Amniotic stem cell (primary cell): ENCODE results near the gene NPAS2.

Experiments used
- DNase-seq: peaks from one replicate; lab custom pipeline; 2025; lab: John Stamatoyannopoulos, UW

NPAS2 gene

GRCh38 chr2:100819370-100820272 is at the start of gene NPAS2:
Gene NPAS2 (plus strand): TSS chr2:100820139. CDS start chr2:100904755, 84,616 bp downstream.
- DNase-seq = no peak

- no peak for DNase-seq
Measured at GRCh38 chr2:100771125-100771524, 48.8 kb upstream of the NPAS2 start.

GRCh38 chr2:100773538-100773937 is 46.4 kb upstream of the NPAS2 start:
- no peak for DNase-seq

- no peak for DNase-seq
Measured at GRCh38 chr2:100776445-100776844, 43.5 kb upstream of the NPAS2 start.

GRCh38 chr2:100778637-100779450 is 41.1 kb upstream of the NPAS2 start:
- DNase-seq = no peak

GRCh38 chr2:100779908-100780202 is 40.1 kb upstream of the NPAS2 start:
- DNase-seq = no peak

- no peak for DNase-seq
Measured at GRCh38 chr2:100780203-100781008, 39.5 kb upstream of the NPAS2 start.

GRCh38 chr2:100781009-100781325 is 39.0 kb upstream of the NPAS2 start:
- DNase-seq = no peak

GRCh38 chr2:100781523-100782379 is 38.2 kb upstream of the NPAS2 start:
- no peak for DNase-seq

- DNase-seq = no peak
Measured at GRCh38 chr2:100782380-100782878, 37.5 kb upstream of the NPAS2 start.

- no peak for DNase-seq
Measured at GRCh38 chr2:100783987-100784386, 36.0 kb upstream of the NPAS2 start.

- DNase-seq = no peak
Measured at GRCh38 chr2:100784681-100785080, 35.3 kb upstream of the NPAS2 start.

GRCh38 chr2:100785626-100786296 is 34.2 kb upstream of the NPAS2 start:
- no peak for DNase-seq

- peak; percentile 84 for DNase-seq
Measured at GRCh38 chr2:100786297-100786658, 33.7 kb upstream of the NPAS2 start.

GRCh38 chr2:100786985-100787384 is 33.0 kb upstream of the NPAS2 start:
- no peak for DNase-seq

GRCh38 chr2:100789361-100789760 is 30.6 kb upstream of the NPAS2 start:
- DNase-seq = no peak

GRCh38 chr2:100791294-100791935 is 28.5 kb upstream of the NPAS2 start:
- no peak for DNase-seq

GRCh38 chr2:100791936-100792308 is 28.0 kb upstream of the NPAS2 start:
- no peak for DNase-seq

GRCh38 chr2:100793220-100793619 is 26.7 kb upstream of the NPAS2 start:
- no peak for DNase-seq

GRCh38 chr2:100793982-100794381 is 26.0 kb upstream of the NPAS2 start:
- DNase-seq = no peak
